Kasumi-1 (cell line): ENCODE measurements around the gene OPCML.

Experiments
- DNase-seq, 2 experiments: peaks; one replicate each; lab custom pipeline; 2025; lab: John Stamatoyannopoulos, UW

OPCML gene

GRCh38 chr11:133409799-133410198, 122.5 kb downstream of the OPCML start:
- DNase-seq, result no peak

- DNase-seq, result no peak
Measured at GRCh38 chr11:133408936-133409335, 123.4 kb downstream of the OPCML start.

GRCh38 chr11:133408402-133408801, 123.9 kb downstream of the OPCML start:
- DNase-seq, result no peak

- DNase-seq, result no peak
Measured at GRCh38 chr11:133406489-133406888, 125.8 kb downstream of the OPCML start.

DNA sequence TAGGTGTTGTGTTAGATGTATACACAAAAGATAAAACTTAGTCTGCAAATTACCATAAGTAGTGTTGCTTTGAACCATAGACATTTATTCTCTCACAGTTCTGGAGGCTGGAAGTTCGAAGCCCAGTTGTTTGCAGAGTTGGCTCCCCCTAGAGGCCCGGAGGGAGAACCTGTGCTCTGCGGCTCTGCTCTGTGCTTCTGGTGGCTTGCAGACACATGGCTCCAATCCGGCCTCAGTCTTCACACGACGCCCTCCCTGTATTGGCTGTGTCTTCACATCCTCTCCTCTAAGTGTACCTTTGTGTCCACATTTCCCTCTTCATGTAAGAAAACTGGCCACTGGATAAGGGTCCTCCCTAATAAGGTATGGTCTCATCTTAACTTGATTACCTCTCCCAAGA, 128.4 kb downstream of the OPCML start:
- DNase-seq, result no peak

DNA sequence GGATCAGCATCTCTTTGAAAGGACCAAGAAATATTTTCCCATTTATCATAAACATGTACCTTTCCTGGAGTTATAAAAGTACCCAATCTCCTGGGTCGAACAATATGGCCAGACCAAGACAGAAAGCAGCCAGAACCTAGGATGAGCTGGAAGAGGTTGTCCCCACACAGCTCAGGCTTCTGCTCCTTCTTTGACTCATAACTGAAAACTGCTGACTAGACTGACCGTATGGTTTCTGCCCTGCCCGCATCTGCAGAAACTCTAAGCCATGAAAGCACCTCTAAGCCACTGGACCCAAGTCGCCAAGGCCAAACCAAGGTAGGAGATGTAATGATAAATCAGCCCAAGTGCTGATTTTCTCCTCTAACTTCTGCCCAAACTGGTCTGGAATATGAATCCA, 129.8 kb downstream of the OPCML start:
- no peak for DNase-seq

GRCh38 chr11:133399855-133400625, 132.3 kb downstream of the OPCML start:
- DNase-seq, result no peak

DNA sequence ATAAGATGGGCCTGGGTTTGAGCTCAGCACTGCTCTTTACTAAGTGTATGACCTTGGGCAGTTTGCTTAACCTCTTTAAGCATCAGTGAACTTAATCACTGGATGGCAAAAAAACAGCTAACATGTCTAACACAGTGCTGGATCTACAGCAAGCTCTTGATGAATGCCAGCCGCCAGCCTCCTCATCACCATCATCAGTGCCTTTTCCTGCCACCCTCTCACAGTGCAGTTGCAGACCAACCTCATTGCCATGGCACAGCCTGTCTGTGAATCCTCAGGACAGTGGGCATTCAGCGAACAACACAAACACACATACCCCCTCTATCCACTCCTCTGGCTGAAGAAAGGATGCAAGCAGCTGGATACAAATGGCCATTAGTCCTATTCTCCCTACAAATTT, 133.0 kb downstream of the OPCML start:
- no peak for DNase-seq

DNA sequence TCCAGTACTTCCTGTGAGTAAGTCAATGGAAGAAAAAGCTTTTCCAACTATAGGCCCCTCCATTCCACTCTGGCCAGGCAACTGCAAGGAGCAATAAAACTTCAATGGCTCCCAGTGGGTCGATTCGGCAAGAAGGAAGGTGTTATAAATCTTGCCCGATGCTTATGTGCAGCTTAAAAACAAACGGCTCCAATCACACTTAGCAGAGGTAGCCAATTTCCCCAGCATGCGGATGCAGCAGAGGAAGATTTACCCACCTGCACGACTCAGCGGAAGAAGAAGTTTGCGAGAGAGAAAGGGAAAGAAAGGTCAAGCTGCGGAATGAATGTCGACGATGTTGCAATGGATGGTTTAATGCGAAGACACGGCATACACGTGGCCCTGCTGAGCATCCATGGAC, 141.5 kb downstream of the OPCML start:
- no peak for DNase-seq

- no peak for DNase-seq
Measured at GRCh38 chr11:133388975-133389568, 143.2 kb downstream of the OPCML start.

- no peak for DNase-seq
Measured at GRCh38 chr11:133388260-133388659, 144.0 kb downstream of the OPCML start.

GRCh38 chr11:133386852-133387251, 145.4 kb downstream of the OPCML start:
- no peak for DNase-seq

DNA sequence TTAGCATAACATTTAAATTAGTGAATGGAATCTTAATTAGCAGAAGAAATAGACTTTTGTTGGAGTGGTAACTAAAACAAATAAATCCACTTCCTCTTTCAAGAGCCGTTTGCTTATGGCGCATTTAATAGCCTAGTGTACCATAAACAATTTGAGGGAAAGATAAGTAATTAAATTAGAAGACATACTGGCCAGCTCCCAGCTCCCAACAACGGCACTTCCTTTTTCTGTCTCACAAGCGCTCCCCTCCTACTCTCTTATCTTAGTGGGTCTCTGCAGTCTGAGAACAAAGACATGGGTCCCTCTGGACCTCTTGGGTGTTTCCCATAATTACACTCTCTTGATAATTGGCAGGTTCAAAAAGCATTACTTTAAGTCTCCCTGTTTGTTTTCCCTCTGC, 146.0 kb downstream of the OPCML start:
- DNase-seq, result no peak

DNA sequence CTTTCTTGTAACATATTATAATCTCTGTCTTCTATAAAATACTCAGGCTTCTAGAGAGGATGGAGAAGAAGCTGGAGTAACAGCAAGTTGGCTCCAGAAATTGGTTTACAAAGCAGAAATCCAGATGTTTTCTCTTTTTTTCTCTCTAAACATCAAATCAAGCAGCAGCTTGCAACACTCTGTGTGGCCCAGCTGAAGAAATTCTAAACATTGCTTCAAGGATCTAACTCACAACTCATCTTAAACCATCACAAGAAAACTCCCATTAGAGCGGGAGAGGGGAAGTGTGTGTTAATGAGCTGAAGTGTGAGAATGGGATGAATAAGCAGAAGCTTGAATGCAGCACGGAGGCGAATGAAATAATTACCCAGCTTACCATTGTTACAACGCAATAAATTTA, 146.5 kb downstream of the OPCML start:
- DNase-seq, result no peak

DNA sequence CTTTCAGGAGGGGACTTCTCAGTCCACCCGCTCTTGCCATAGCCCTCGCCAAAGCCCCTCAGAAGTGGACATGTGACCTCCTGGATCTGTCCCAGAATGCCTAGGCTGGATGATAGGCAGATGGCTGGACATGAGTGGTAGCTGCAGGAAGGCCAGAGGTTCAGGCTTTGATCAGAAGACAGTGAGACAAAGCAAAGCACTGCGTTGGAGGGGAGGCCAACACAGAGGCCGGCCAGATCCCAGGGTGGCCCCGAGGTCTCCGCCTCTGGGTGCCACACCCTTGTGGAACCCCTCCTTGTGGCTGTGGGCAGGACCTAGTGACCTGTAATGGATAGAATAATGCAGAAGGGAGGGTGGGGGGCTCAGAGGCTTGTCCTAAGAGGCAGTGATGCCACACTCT, 147.6 kb downstream of the OPCML start:
- DNase-seq, result no peak

DNA sequence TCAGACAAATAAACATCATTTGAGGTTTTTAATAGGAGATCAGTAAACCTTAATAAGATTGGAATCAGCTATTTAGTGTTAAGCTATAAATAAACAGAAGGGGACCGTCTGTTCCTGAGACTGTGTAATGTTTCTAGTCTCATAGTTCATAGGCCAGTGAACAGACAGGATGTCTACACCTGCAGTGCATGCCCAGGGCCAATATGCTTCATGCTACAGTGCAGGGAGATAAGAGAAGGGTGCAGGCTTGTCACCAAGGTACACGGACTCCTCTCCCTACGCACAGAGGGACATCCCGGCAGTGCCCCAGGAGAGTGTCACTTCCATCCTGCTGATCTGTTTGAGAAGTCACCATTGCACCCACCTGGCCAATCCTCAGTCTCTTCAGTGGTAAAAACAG, 148.6 kb downstream of the OPCML start:
- no peak for DNase-seq

GRCh38 chr11:133383201-133383600, 149.1 kb downstream of the OPCML start:
- DNase-seq, result no peak

DNA sequence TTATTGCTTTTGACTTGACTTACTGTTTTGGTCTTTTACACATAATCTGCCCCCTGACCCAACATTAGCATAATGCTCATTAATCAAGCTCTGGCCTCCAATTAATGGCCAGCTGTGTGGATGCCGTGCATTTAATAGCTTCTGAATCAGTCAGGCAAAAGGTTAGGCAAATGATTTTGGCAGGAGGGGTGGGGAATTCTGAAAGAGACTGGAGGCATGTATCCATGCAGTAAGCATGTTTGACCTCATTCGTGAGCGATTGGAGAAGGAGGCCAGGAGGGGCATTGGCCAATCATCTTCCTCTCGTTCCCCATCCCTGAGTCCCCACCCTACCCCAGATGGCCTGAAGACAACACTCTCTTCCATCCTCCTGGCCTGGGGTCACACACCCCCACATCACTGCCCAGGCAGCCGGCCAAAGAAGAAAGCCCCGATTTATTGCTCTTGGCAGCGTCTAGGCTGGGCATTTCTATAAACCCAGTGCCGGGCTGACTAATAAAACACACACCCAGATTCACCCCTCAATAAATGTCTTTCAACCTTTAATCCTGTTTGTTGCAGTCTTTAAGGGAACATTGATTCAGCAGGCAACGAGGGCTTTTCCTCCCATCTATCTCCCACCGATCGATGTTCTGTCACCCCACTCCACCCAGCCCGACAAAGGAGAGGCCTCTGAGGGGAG, 150.0 kb downstream of the OPCML start:
- no peak for DNase-seq

- DNase-seq, result no peak
Measured at GRCh38 chr11:133381761-133382130, 150.6 kb downstream of the OPCML start.

GRCh38 chr11:133366147-133366546, 166.2 kb downstream of the OPCML start:
- no peak for DNase-seq

DNA sequence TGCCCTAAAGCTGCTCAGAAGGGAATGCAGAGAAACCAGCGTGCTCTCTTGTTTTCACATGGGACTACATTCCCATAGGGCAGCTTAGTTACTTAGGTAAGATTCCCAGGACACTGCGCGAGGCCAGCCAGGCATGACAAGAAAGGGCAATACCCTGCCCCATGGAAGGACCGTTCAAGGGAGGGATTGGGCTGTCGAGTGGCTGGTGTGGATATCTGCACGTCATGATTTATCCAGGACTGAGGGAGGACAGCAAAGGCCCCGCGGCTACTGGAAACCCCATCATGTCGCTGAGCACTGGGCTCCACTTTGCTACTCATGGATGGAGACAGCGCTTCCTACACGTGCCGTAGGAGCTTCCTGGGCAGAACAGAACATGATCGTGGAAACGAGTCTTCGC, 169.4 kb downstream of the OPCML start:
- no peak for DNase-seq

DNA sequence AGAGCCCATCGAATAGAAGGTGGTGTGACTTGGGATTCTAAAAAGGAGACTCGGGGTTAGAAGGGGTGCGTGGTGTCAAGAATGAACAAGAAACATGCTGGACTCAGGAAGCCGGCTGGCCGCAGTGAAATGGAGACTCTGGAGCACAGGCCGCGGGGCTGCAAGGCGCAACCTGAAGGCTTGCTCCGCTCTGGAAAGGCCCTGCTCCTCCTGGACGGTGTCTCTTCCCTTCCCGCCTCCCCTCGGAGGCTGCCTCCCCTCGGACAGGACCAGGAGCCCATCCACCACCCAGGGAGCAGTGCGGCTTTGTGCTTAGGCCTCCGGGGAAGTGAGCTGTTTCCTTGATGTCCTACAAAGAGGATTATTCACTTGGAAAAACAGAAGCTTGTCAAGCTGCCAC, 170.1 kb downstream of the OPCML start:
- no peak for DNase-seq

DNA sequence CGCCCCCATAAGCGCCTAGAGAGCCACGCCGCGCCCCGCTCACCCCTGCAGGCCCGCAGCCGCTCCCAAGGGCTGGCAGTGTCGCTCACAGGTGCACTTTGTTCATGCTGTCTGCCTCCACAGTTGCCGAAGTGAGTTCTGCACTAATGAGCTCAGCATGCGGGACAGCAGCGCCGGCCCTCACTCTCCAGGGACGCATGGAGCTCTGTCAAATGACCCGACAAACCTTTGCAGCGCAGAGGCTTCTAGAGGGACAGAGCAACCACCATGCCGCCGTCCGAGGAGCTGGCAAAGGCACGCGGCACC, 170.7 kb downstream of the OPCML start:
- no peak for DNase-seq
